ENCODE data around the gene CDYL2. TPM values are rescaled to one million over a fixed set of nuclear protein-coding genes. Genes with fewer than 3 reads are reported as not detected.
"Not testable (repeated sequence)": the region's sequence is repeated elsewhere in the genome, so short reads cannot be mapped to it uniquely, and the experiment has no call there.

The CDYL2 gene, protein sequence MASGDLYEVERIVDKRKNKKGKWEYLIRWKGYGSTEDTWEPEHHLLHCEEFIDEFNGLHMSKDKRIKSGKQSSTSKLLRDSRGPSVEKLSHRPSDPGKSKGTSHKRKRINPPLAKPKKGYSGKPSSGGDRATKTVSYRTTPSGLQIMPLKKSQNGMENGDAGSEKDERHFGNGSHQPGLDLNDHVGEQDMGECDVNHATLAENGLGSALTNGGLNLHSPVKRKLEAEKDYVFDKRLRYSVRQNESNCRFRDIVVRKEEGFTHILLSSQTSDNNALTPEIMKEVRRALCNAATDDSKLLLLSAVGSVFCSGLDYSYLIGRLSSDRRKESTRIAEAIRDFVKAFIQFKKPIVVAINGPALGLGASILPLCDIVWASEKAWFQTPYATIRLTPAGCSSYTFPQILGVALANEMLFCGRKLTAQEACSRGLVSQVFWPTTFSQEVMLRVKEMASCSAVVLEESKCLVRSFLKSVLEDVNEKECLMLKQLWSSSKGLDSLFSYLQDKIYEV
- 1 to 10 TPM in 11 of 12 donors, not detected in 1; 2.0 to 4.4 (median 2.6) TPM for polyA plus RNA-seq (ENCODE audit: insufficient read length in 12 of 12)
- long read RNA-seq, donor 1, result 0 reads
- long read RNA-seq, donor 2, result 0 reads
- long read RNA-seq, donor 3, result 0 reads
- long read RNA-seq, donor 4, full-length matches to known transcripts, result 1 of 1 reads
- long read RNA-seq, donor 4, partial matches to known transcripts, result 0 of 1 reads
- long read RNA-seq, donor 4, other reads (novel, unspliced or antisense), result 0 of 1 reads
- long read RNA-seq, donor 5, full-length matches to known transcripts, result 1 of 1 reads
- long read RNA-seq, donor 5, partial matches to known transcripts, result 0 of 1 reads
- long read RNA-seq, donor 5, other reads (novel, unspliced or antisense), result 0 of 1 reads
- long read RNA-seq, donor 6, full-length matches to known transcripts, result 1 of 1 reads
- long read RNA-seq, donor 6, partial matches to known transcripts, result 0 of 1 reads
- long read RNA-seq, donor 6, other reads (novel, unspliced or antisense), result 0 of 1 reads
- long read RNA-seq, donor 7, result 0 reads
- long read RNA-seq, donor 8, result 0 reads
- long read RNA-seq, donor 9, full-length matches to known transcripts, result 1 of 1 reads
- long read RNA-seq, donor 9, partial matches to known transcripts, result 0 of 1 reads
- long read RNA-seq, donor 9, other reads (novel, unspliced or antisense), result 0 of 1 reads
- long read RNA-seq, donor 10, full-length matches to known transcripts, result 1 of 1 reads
- long read RNA-seq, donor 10, partial matches to known transcripts, result 0 of 1 reads
- long read RNA-seq, donor 10, other reads (novel, unspliced or antisense), result 0 of 1 reads
- long read RNA-seq, donor 11, result 0 reads

DNA sequence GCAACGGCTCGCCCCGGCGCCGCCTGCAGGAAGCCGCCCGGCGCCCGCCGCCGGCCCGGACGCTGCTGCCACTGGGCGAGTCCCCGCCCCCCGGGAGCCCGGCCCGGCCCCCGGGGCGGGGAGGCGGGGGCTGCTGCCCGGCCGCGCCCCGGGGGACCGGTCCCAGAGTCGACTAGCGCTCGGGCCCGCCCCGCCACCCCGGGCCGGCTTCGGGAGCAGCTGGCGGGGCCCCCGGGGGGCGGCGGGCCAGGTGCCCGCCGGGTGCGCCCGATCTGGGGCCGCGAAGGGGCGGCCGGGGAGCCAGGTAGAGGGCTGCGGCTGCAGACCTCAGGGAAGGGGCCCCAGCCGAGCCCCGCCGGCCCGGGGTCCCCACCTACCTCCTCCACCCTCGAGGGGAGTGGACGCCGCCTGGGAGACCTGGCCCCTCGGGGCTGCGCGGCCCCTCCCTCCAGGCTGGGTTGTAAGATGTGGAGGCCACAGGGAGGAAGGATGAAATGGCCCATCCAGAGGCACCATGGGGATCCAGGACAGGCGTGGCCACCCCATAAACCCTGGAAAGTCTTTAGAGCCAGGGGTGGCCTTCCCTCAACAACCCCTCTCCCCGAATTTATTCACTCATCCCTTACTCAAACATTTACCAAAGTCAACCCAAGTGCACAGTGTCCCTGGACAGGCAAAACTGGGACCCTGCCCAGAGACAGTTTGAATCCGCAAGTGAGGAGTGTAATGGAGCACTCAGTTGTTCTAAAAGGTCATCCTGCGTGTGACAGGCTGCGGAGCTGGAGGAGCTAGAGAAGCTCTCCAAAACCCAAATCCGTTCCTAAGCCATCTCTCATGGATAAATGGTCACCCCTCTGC is at the start of gene CDYL2:
TSS of gene CDYL2 (minus strand) at position 73 of the 858 bp plus-strand sequence. CDS start 425 bp downstream, outside the sequence.
- DNase-seq, result no peak

DNA sequence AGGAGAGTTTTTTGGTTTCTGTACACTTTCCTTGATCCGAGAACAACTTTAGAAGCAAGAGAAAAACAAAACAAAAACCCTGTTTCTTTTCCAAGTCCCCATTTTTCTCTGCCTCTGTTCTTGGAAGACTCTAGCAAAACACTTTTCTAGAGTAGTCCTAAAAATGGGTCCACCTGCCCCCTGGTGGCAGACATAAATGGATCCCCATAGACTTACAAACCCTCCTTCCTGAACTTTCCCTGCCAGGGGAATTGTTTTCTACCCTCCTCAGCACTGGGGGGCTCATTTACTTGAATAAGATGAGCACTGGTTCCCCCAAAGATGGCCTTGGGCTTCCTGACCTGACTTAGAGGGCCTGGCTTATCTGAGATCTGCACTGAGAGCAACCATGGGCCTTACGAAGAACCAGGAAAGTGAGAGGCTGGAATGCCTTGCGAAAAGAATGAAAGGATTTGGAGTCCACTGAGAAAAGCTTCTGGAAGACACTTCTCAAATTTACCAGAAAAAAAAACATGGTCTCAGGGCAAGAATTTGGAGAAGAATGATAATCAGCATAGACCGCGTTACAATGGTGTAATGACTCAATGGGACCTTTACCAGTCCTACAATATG is 48.0 kb upstream of the CDYL2 start:
- DNase-seq, result no peak

DNA sequence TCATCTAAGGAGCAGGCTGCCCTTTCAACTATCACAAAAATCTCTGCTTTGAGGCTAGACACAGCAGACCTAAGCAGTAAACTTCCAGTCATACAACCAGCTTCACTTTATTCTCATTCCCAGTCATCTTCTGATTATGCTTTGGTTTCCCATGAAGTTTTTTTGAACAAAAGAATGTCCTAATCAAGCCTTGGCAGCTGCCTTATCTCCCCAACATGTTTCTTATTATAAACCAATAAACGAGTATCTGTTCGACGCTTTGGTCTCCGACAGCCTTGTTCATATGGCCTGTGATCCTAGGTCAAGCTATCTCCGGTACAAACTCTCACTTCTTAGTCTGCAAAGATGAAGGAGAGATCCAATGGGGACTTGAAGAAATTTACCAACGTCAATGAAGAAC is 47.4 kb upstream of the CDYL2 start:
- DNase-seq, result no peak

DNA sequence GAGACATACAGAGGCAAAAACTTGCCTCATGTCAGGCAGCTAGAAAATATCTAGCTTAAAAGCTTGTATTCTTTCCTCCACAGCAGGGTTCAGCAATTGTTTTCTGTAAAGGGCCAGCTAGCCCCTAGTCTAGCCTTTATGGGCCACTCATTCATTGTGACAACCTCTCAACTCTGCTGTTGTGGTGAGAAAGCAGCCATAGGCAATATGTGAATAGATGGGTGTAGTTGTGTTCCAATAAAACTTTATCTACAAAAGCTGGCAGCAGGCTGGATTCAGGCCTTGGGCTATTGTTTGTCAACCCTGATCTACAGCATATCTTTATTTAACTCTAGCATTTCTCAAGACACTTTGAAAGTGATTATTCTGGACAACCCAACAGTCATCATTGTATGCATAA is 46.4 kb upstream of the CDYL2 start:
- DNase-seq, result no peak

DNA sequence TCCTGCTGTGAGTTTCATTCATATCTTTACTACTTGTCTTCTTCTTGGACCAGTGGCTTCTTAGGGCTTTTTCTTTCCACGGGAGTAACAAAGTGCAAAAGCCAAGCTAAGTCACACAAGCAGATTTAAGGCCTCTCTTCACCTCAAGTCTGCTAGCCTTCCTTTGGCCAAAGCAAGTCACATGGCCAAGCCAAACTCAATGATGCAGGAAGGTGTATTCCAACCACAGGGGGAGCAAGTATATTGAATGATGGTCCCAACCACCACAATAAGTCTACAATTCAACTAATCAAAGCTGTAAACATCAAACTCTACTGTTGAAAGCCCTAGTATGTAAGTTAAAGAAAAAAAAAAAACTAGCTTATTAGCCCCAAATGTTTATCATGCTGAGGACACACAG is 44.5 kb upstream of the CDYL2 start:
- no peak for DNase-seq

DNA sequence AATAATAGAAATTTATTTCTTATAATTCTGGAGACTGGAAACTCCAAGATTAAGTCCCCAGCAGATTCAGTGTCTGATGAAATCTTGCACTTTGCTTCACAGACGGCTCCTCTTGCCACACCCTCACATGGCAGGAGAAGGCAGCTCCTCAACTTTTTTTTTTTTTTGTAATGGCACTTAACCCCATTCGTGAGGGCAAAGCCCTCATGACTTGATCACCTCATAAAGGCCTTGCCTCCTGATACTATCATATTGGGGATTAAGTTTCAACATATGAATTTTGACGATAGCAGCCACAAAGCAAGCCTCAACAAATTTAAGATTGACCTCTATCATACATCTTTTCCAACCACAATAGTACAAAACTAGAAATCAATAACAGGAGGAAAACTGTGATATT is 42.3 kb upstream of the CDYL2 start:
- DNase-seq, result no peak

DNA sequence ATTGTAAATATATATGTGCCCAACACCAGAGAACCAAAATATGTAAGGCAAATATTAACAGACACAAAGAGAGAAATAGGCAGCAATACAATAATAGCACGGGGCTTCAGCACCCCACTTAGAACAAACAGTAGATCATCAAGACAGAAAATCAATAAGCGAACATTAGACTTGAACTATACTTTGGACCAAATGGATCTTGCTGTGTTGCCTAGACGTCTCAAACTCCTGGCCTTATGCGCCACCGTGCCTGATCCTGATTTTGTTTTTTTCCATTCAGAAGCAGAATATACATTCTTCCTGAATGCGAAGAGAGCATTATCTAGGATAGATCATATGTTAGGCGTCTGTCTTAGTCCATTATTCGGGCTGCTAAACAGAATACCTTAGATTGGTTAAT is 41.9 kb upstream of the CDYL2 start:
- no peak for DNase-seq

DNA sequence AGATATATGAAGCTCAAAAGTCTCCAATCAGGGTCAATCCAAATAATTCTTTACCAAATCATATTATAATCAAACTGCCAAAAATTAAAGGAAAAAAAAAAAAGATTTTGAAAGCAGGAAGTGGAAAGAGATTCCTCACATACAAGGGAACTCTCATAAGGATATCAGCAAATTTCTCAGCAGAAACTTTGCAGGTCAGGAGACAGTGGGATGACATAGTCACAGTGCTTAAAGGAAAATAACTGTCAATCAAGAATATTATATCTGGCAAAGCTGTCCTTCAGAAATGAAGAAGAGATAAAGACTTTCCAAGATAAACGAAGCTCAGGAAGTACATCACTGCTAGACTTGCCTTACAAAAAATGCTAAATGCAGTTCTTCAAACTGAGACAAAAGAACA is 40.0 kb upstream of the CDYL2 start:
- DNase-seq, result no peak

DNA sequence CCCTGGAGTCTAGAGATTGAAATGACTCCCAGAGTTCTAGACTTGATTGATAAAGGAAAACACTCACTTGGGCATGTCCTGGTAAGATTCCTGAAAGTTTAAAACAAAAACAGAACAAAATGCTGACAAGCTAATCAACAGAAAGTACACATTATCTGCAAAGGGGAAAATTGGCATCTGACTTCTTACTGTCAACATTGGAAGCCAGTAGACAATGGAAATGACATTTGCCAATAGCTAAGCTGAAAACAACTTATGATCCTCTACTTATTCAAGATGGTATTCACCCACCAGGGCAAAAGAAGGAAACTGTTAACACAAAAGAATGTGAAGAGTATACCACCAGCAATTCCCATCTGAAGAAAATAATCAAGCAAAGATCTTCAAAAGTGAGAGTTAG is 36.8 kb upstream of the CDYL2 start:
- DNase-seq, result no peak

DNA sequence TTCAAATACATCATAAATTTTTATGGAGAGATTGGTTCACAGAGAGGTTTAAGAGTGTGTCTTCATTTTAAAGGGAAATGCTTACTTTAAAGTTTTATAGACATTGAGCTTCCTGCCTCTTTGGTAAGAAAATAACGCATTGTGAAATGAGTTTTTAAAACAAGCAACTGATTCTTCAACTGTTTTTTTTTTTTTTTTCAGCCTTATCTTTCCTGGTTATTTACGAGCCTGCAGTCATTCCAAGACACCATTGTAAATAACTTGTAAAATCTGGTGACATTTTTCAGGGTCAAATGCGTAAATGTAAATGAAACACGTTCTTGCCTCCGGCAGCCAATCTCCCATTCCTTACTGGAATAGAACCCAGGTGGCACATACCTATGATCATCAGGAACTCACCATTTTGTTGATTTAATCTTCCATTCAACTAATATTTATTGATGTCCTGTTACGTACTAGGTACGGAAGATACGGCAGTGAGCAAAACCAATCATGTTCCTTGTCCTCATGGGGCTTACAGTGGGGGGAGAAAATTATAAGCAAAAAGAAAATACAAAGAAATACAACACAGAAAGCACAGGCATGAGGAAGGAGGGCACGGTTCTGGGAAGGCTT is 33.2 kb upstream of the CDYL2 start:
- DNase-seq, result no peak

DNA sequence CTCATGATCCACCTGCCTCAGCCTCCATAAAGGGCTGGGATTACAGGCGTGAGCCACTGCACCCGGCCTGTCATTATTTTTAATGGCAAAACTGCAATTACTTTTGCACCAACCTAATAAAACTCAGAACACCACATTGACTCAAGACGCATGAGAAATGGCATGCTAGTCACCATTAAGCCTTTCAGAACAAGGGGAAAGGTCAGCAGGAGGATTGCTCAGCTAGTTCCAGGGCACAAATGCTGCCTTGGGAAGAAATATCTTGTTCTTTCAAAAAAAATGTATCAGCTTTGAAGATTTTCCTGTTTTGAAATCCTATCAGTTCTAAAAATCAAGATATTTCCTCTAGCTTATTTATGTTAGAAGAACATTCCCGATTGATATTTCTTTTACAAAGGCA is 32.4 kb upstream of the CDYL2 start:
- DNase-seq, result no peak

DNA sequence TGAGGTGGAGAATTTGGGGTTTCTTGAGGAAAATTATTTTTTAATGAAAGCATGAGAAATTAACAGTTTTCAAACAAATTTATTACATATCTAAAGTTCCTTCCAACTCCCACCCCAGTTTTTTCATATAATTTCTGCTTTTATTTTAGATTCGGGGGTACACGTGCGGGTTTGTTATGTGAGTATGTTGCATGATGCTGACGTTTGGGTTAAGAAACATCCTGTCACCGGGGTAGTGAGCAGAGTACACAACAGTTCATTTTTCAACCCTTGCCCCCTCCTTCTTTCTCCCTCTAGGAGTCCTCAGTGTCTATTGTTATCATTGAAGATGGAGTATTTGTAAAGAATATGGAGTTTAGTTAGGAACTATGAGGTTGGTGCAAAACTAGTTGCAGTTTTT is 31.8 kb upstream of the CDYL2 start:
- no peak for DNase-seq

DNA sequence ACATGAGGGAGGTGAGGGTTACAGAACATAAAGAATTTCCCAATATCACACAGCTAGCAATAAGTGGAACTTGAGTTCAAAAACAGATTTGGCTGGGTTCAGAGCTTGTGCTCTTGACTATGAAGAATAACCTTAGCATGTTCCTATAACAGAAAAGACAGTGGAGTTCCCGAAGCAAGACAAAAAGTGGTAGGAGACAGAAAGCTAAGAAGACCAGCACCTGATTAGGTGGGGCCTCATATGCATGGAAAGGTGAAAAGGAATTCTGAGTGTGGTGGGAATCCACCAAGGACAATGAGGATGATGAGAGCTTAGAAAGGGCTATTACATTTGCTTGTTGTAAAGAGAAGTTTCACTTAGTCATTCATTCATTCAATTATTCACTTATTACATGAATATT is 26.6 kb upstream of the CDYL2 start:
- no peak for DNase-seq

DNA sequence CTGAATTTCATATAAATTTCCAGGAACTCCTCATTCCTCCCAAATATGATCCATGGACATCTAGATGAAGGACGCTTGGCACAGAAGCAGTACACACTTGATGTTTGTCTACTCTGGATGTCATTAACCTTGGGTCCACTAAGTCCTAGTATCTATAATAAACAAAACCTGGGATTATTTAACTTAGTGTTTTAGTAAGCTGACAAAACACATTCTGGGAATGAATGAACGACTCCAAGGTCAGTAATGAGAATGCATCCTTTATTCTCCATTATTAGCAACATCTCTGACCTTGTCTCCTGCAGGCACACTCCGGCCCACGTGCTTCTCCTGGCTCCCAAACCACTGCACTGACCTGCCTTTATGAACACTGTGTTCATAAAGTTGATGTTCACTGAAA is 24.1 kb upstream of the CDYL2 start:
- no peak for DNase-seq

DNA sequence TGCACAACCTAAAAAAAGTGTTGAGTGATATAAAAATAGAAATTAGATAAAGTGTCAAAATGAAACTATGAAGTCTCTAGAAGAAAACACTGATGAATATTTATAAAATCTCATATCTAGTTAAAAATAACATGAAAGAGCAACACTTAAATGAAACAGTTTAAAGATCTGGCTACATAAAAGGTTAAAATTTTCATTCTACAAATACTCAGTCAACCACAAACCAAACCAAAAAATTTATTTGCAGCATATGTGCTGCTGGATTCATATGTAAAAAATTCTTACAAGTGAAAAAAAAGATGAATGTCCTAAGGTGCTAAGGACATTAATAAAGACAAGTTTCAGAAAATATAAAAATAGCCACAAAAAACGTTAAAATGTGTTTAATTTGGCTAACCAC is 22.6 kb upstream of the CDYL2 start:
- no peak for DNase-seq

DNA sequence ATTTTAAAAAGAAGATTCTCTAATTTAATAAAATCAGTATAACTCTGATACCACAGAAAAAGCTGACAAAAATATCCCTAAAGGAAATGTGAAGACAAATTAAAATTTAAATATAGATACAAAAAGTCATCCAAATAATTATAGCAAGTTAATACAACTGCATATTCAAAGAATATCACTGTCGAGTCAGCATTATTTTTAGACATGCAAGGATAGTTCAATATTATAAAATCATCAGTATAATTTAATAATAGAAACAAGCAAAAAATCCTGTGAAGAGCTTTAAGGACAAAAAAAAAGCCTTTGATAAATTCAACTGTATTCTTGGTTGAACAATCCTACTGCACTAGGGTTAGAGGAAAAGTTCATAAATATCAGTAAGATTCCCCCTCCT is 21.0 kb upstream of the CDYL2 start:
- DNase-seq, result no peak

DNA sequence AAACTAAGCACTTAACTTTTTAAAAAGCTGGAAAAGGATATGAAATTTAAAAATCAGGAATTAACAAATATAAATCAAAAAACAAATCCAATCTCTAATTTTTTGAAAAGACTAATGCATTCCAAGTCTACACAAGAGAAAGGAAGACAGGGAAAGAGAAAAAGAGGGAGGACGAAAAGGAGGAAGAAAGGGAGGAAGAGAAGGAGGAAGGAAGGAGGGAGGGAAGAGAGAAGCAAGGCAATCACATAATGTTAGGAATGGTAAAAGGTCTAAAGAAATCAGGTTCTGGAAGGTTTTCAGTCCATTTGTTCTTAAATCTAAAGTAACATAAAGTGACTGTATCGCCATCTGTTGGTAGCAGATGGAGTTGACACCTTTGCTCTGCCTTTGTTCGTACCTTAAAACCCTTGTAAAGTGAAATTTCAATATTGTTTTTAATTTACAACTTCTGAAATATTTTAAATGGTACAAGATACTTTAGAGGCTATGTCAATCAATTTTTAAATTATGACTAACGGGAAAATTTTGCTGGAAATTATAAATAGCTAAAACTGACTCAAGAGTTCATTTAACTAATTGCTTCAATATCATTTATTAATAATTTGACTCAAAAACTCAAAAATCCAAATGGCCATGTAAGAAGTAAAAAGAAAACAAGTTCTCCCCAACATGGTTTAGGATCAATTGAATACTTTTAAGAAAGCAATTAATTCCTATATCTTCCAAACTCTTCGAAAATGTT is 20.4 kb upstream of the CDYL2 start:
- DNase-seq, result peak; percentile 48

DNA sequence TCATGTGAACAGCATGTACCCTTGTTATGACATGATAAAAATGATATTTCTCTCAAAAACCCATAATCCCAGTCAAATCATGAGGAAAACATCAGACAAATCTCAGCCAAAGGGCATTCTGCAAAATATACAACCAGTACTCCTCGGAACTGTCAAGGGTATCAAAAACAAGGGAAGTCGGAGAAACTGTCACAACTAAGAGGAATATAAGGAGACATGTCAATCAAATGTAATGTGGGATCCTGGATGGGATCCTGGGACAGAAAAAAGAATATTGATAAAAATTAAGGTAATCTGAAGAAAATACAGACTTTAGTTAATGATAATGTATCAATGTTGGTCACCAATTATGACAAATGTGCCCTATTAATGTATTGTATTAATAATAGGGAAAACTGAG is 15.6 kb upstream of the CDYL2 start:
- DNase-seq, result no peak

DNA sequence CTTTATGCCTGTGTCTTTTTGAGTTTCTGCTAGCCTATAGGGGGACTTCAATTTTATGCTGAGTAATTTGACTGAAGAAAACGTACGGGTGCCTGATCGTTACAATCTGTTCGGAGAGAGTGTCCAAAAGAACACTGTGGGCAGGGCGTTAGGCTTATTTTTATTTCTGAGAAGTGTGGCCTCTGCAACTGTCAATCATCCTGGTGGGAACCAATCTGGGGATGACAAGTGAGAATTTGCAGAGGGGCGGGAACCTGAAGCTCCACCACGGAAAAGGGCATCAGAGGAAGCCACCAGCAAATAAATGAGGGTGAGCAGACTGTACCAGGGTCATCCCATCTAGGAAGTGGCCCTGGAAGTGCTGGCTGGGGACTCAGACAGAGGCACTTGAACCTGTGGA is 12.0 kb upstream of the CDYL2 start:
- DNase-seq, result no peak

DNA sequence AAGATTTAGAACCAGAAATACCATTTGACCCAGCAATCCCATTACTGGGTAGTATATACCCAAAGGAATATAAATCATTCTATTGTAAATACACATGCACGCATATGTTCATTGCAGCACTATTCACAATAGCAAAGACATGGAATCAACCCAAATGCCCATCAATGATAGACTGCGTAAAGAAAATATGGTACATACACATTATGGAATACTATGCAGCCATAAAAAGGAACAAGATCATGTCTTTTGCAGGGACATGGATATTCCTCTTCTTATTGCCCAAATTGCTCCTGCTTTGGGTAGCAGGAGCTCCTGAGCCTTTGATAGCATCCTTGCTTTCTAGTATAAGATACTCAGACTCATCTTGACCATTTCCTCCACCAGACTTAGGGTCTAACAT is 10.9 kb upstream of the CDYL2 start:
- DNase-seq, result not testable (repeated sequence)

Data from muscle of arm (tissue), 14 donors.